ENCODE results near the gene AMHR2.

AMHR2 gene

DNA sequence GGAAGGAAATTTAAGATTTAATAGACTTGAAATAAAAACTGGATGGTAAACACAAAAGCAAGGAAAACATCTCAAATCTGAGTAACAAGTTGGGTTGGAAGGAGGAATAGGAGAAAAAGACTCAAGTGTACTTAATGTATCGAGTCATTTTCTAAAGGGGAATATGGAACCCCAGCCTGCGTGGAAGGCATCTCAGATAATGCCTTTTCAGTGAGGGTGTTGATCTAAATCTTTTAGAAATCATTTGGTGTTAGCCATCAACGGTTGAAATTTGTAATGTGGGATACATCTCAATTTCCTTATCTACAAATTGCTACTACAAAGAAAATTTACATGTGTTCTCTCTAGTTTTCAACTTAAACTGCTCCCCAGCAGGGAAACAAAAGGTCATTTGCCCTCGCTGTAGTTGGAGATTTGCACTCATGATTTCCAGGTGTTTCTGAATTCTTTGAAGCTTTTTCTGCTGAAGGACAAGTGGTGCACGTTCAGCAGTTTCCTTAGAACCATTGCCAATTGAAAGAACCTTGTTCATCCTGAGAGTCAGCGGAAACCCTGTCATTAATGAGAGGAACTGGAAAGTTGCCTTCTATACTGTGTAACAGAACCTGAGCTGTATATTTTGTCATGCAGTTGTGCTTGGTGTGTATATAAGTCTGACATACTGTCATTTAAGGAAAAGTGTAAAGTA, 30.4 kb downstream of the AMHR2 start:
- no peak for DNase-seq

GRCh38 chr12:53454707-53455106, 31.1 kb downstream of the AMHR2 start:
- no peak for DNase-seq

- DNase-seq = no peak
Observed at GRCh38 chr12:53456654-53457366, 33.2 kb downstream of the AMHR2 start.

- DNase-seq = no peak
Observed at GRCh38 chr12:53459097-53459496, 35.4 kb downstream of the AMHR2 start.

- DNase-seq = no peak
Observed at GRCh38 chr12:53461059-53461458, 37.4 kb downstream of the AMHR2 start.

DNA sequence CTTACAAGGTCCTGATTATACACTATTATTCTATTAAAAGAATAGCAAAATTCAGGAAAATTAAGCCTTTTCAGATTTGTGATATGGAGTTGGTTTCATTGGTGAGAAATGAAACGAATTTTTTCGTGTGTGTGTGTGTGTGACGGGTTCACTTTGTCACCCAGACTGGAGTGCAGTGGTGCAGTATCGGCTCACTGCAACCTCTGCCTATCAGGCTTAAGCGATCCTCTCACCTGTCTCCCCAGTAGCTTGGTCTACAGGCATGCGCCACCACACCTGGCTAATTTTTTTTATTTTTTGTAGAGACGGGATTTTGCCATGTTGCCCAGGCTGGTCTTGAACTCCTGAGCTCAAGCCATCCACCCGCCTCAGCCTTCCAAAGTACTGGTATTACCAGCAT, 37.9 kb downstream of the AMHR2 start:
- DNase-seq = no peak

- no peak for DNase-seq
Observed at GRCh38 chr12:53462935-53463334, 39.3 kb downstream of the AMHR2 start.

DNA sequence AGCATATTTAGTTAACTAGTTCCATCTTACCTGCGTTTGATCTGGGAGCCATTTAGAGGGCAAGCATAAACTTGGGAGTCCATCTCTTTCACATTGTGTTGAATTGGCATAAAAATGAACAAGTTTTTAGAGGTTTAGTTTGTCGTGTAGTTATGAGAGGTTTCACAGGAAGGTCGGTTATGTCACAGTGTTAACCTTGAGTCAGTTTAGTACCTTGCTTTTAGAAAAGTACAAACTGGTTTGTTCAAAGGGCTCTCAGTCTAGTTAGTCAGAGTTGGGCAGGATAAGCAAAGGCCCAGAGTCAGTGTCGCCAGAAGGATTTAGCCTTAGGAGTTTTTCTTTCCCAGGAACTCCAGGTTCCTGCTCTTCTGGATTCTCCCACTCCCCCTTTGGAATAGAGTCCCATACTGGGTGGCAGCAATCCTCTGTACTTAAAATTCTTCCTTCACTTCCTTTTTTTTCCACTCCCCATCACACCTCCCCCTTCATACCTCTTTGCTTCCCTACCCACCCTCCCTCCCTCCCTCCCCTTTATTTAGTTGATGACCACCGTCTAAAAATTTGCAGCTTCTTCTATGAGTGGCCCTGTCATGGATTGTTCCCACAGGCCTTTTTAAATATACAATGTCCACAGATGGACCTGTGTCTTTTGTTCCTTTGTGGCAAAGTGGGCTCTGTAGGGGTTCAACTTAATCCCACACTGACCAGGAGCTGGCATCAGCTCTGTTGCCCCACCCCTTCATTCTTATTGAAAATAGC, 40.3 kb downstream of the AMHR2 start:
- DNase-seq = no peak

DNA sequence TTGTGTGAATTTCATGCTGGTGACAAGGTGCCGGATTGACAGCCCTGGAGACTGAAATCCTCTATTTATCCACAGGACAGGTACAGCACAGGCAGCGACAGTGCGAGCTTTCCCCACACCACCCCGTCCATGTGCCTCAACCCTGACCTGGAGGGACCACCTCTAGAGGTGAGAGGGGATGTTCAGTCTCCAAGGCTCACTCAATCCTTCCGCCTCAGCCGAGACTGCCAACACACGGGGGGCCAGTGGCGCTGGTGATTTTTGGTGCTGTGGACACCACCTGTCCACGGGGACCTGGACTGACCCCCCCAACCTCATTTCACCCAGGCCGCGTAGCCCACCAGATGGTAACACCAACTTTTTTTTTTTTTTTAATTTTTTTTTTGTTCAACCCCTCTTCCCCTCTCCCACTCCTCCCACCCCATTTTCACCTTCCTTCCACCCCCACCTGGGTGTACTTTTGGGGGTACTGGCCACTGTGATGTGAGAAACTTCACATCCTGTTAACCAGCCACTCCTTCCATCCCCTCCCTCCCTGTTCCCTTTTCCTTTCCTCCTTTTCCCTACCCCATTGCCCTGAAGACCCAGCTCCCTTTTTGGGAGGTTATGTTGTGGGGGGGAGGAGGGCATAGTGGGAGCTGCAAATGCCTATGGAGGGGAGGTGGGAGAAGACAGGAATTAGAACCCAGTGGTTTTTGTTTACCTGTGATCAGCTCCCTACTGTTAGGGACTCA, 41.2 kb downstream of the AMHR2 start:
- DNase-seq = no peak

DNA sequence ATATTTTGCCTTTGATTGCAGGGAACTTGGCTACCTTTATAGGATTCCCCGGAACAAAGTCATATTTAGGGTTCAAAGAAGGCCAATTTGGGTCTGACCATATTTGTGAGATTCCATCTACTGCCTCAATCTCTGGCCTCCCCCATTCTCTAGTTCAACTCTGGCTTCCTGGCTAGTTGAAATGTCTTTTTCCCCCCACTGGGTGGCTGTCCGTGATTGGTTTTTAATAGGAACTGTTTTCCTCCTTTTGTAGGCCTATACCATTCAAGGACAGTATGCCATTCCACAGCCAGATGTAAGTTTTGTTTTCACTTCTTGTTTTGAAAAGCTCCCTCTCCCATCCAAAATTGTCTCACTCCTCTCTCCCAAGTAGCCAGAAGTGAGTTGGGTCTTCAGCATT, 42.0 kb downstream of the AMHR2 start:
- no peak for DNase-seq

- no peak for DNase-seq
Observed at GRCh38 chr12:53466640-53467039, 43.0 kb downstream of the AMHR2 start.

GRCh38 chr12:53467082-53467481, 43.4 kb downstream of the AMHR2 start:
- DNase-seq = no peak

- no peak for DNase-seq
Observed at GRCh38 chr12:53467880-53468279, 44.2 kb downstream of the AMHR2 start.

DNA sequence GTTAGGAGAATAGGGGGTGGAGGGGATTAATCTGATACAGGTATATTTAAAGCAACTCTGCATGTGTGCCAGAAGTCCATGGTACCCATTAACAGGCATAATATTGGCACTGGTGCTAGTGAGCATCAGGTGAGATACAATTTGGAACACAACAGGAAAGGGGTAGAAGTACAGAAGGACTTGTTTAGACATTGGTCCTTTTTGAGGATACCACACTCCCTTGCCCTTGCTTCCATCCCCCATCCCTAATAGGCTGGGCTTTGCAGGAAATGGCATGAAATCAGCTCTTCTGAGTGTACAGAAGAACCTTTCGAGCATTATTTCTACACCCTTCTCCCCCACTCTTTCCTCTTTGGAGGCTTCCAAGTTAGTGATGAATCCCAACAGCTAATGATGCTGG, 44.6 kb downstream of the AMHR2 start:
- no peak for DNase-seq

- DNase-seq = no peak
Observed at GRCh38 chr12:53472056-53472582, 48.5 kb downstream of the AMHR2 start.

GRCh38 chr12:53474077-53474476, 50.4 kb downstream of the AMHR2 start:
- DNase-seq = no peak

GRCh38 chr12:53474819-53475218, 51.2 kb downstream of the AMHR2 start:
- DNase-seq = no peak

DNA sequence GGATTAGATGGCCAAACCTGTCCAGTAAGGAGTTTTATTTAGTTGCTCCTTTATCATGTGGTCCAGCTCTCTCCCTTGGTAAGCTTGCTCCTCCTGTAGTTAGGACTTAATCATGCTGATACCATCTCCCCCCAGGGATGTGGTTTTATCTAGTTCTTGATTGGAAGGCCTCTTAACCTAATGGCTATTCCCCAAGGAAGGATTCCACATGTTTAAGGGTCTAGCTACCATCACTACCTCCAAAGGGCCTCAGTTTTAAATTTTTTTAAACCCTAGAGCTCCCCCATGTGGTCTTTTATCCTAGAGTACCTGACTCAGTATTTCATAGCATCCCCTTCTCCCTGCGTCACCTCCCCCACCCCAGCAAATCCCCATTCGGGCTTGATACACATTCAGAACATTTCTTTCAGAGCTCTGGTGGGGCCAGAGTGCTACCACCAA, 53.1 kb downstream of the AMHR2 start:
- peak in 1 of 2 donors; percentile 40 for DNase-seq

DNA sequence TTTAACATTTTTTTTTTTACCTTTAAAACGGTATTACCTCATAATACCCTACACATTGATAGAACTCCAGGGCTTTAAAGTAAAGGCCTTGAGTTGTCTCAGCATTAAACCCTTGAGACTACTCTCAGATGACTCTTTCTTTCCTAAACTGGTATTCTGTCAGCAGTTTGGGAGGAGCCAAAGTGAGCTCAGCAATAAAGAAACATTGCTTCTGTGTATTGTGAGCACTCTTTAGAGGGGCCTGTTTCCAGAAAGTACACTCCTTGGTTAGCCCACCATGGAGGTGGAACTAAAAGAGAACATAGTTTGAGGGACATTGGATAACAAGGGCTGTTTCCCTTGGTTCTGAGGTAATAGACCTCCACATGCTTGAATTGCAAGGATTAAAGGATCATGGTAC, 55.2 kb downstream of the AMHR2 start:
- DNase-seq = no peak

GRCh38 chr12:53479331-53479730, 55.7 kb downstream of the AMHR2 start:
- DNase-seq = no peak

GRCh38 chr12:53480491-53481442, 57.1 kb downstream of the AMHR2 start:
- no peak for DNase-seq
